Measurements from ENCODE around the gene C20orf141. TPM values are rescaled to one million over a fixed set of nuclear protein-coding genes. Genes with fewer than 3 reads are reported as not detected.

The C20orf141 gene
- total RNA-seq, 1 experiment from 2014 or later: not detected

DNA sequence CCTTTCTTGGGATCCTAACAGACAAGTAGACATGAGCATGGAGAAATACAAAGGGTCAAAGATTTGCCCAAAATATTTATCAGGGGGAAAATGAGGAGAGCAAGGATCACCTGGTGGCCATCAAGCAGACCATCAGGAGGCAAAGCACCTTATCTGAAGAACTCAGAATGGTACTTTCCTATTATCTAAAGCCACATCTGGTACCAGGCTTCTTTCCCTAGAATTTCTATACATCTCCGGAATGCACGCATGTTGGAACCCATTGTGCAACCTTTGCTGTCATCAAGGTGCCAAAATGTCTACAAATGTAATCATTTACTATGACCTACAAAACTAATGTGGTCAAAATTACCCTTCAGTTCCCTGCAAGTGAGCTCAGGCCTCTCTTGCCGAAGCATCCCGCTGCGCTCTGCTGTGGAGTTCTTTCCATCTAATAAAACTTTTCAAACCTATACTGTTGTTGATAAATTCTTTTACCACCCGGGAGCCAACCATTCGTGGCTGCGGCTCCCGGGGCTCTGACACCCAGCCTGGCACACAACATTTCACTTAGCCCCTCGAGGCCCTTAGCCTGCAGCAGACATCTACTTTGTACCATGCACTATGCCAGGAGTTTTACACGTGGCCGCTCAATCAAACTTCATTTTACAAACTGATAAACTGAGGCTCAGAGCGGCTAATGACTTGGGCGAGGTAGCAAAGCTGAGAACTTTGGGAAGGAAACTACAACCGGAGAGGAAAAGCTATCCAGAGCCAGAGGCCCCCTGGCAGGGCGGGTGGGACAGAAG lies 10.6 kb upstream of the C20orf141 start:
- H3K27me3 ChIP-seq (ENCODE audit: insufficient read depth, low read depth): peaks cover 29% of the 10 kb centered on the region
- POLR2A ChIA-PET (ENCODE audit: unreplicated experiment): no interaction called here
- TF ChIP-seq, protein P1, sequence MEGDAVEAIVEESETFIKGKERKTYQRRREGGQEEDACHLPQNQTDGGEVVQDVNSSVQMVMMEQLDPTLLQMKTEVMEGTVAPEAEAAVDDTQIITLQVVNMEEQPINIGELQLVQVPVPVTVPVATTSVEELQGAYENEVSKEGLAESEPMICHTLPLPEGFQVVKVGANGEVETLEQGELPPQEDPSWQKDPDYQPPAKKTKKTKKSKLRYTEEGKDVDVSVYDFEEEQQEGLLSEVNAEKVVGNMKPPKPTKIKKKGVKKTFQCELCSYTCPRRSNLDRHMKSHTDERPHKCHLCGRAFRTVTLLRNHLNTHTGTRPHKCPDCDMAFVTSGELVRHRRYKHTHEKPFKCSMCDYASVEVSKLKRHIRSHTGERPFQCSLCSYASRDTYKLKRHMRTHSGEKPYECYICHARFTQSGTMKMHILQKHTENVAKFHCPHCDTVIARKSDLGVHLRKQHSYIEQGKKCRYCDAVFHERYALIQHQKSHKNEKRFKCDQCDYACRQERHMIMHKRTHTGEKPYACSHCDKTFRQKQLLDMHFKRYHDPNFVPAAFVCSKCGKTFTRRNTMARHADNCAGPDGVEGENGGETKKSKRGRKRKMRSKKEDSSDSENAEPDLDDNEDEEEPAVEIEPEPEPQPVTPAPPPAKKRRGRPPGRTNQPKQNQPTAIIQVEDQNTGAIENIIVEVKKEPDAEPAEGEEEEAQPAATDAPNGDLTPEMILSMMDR (conservative IDR thresholded peaks at IDR 0.05): no peak
- TF ChIP-seq EZH2 (IDR thresholded peaks at IDR 0.05; ENCODE audit: low read depth): no peak
- no peak overlapping the region for H3K27ac ChIP-seq
- no peaks in the 10 kb centered on the region for H3K4me1 ChIP-seq (replicated peaks; ENCODE audit: insufficient read depth)
- no peaks in the 10 kb centered on the region for H4K20me1 ChIP-seq (ENCODE audit: insufficient read depth)
- H3K9me2 ChIP-seq (ENCODE audit: insufficient read depth): no peaks in the 10 kb centered on the region
- no TSS peak for BruUV-seq (replicated peaks)
- H3F3A ChIP-seq (ENCODE audit: insufficient read depth, low read depth): no peaks in the 10 kb centered on the region
- DNase-seq: no peak
- H3K9me3 ChIP-seq (ENCODE audit: insufficient read depth, low read depth): no peaks in the 10 kb centered on the region
- intact Hi-C loops (cut with micrococcal nuclease; ENCODE audit: unreplicated experiment): no loop called here
- no peak overlapping the region for H3K4me2 ChIP-seq
- no peak overlapping the region for H3K4me3 ChIP-seq
- no peaks in the 10 kb centered on the region for H3K79me2 ChIP-seq (ENCODE audit: low read depth)
- CTCF ChIA-PET: no interaction called here
- no peak overlapping the region for H2AFZ ChIP-seq
- H3K36me3 ChIP-seq (ENCODE audit: low read depth): no peaks in the 10 kb centered on the region

DNA sequence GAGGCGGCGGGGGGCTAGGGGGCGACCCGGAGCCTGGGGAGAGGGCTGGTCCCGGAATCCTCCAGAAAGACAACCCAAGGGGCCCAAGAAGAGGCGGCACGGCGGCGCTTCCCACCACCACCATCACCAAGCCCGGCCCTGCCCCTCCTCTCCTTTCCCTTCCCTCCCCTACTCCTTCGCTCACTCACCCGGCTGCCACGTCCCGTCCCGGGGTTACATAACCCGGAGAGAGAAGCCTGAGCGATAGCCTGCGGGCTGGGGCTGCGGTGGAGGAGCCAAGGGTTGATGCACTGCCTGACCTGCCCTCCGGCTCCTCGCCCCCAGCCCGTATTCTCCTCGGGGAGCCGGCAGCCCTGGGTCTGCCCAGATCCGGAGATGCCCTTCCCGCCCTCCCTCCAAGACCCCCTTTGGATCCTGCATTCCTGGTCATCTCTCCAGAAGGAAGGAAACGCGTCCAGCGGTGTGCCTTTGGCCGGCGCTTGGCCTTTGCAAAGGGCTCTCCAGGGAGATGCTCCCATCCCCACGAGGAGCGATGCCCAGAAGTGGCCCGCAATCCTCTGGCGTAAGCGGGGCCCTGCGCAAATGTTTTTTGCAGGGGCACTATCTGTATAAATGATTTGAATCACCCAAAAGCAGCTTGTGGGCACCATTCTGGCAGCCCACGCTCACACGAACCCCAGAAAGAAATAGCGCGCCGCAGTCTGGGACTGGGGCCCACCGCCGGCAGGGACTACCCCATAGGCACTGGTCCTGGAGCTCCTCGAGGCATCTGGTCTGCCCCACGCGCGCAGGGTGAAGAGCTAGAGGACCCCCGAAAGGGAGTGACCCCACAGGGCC lies 9.7 kb upstream of the C20orf141 start:
- Histone ChIP-seq H3K27me3 (ENCODE audit: insufficient read depth, low read depth) (peaks cover 29% of the 10 kb centered on the region), H3K9me3 (ENCODE audit: insufficient read depth, low read depth) (no peaks in the 10 kb centered on the region), H3K4me3 (no peak overlapping the region), H3K79me2 (ENCODE audit: low read depth) (no peaks in the 10 kb centered on the region), H3K36me3 (ENCODE audit: low read depth) (no peaks in the 10 kb centered on the region), H3K27ac (no peak overlapping the region), H4K20me1 (ENCODE audit: insufficient read depth) (no peaks in the 10 kb centered on the region), H3K9me2 (ENCODE audit: insufficient read depth) (no peaks in the 10 kb centered on the region), H2AFZ (no peak overlapping the region), H3K4me1 (replicated peaks; ENCODE audit: insufficient read depth) (no peaks in the 10 kb centered on the region), H3F3A (ENCODE audit: insufficient read depth, low read depth) (no peaks in the 10 kb centered on the region), H3K4me2 (no peak overlapping the region)
- ChIA-PET POLR2A (ENCODE audit: unreplicated experiment) (no interaction called here), CTCF (no interaction called here)
- no peak for DNase-seq
- intact Hi-C loops (cut with micrococcal nuclease; ENCODE audit: unreplicated experiment): no loop called here
- no TSS peak for BruUV-seq (replicated peaks)
- TF ChIP-seq, protein P1 (conservative IDR thresholded peaks at IDR 0.05): no peak
- no peak for TF ChIP-seq EZH2 (IDR thresholded peaks at IDR 0.05; ENCODE audit: low read depth)

DNA sequence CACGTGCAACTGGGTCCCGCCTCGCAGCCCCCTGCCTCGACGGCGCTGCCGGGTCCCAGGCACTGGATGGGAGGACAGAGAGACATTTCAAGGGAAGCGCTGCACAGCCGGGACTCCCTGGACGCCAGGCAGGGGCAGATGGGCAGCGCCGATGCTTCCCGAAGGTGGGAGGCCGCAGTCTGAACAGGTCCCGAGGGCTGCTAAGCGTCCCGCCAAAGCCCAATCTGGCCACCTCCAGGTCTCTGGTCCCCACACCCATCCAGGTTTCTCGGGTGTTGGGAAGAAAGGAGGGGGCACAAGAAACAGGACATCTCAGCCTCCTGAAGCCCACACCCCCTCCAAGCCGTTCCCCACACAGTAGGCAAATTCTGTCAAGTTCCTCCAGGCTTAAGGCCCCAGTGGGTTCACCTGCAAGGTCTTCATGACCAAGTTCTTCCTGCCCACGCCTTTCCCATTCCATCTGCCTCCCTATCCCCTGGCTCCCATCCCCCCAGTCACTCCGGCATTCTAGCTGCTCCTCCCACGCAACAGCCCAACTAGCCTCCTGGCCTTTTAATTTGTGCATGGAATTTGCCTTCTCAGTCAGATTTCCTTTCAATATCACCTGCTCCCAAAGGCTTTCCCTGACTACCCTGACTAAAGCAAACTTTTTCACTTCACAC lies 9.0 kb upstream of the C20orf141 start:
- H3K4me2 ChIP-seq: no peak overlapping the region
- H3K27ac ChIP-seq: no peak overlapping the region
- no peaks in the 10 kb centered on the region for H3K4me1 ChIP-seq (replicated peaks; ENCODE audit: insufficient read depth)
- no peaks in the 10 kb centered on the region for H3K79me2 ChIP-seq (ENCODE audit: low read depth)
- H2AFZ ChIP-seq: no peak overlapping the region
- peaks cover 29% of the 10 kb centered on the region for H3K27me3 ChIP-seq (ENCODE audit: insufficient read depth, low read depth)
- no peak overlapping the region for H3K4me3 ChIP-seq
- TF ChIP-seq EZH2 (IDR thresholded peaks at IDR 0.05; ENCODE audit: low read depth): no peak
- TF ChIP-seq, protein P1 (conservative IDR thresholded peaks at IDR 0.05): no peak
- intact Hi-C loops (cut with micrococcal nuclease; ENCODE audit: unreplicated experiment): no loop called here
- DNase-seq: no peak
- H3F3A ChIP-seq (ENCODE audit: insufficient read depth, low read depth): no peaks in the 10 kb centered on the region
- no peaks in the 10 kb centered on the region for H4K20me1 ChIP-seq (ENCODE audit: insufficient read depth)
- H3K9me3 ChIP-seq (ENCODE audit: insufficient read depth, low read depth): no peaks in the 10 kb centered on the region
- no peaks in the 10 kb centered on the region for H3K9me2 ChIP-seq (ENCODE audit: insufficient read depth)
- no TSS peak for BruUV-seq (replicated peaks)
- CTCF ChIA-PET: no interaction called here
- POLR2A ChIA-PET (ENCODE audit: unreplicated experiment): no interaction called here
- H3K36me3 ChIP-seq (ENCODE audit: low read depth): no peaks in the 10 kb centered on the region
